Fibroblast of pulmonary artery (primary cell): ENCODE results near the gene CDH23.

Experiments
- DNase-seq: peaks from one replicate; pipeline ENCODE4 v3.0.0-alpha.2; 2010; ENCODE audit warnings: low read depth
- H3K4me3 ChIP-seq: replicated peaks from 2 replicates; pipeline ENCODE4 v1.5.1; 2011; ENCODE audit warnings: low read depth, mild to moderate bottlenecking, control low read depth, low read length, moderate library complexity
- TF ChIP-seq, protein P1 (sequence below): IDR thresholded peaks from 2 replicates; pipeline ENCODE4 v1.5.1; 2011; ENCODE audit warnings: mild to moderate bottlenecking, control low read depth, low read length, inconsistent platforms; ENCODE audit errors: missing control alignments

CDH23 gene

DNA sequence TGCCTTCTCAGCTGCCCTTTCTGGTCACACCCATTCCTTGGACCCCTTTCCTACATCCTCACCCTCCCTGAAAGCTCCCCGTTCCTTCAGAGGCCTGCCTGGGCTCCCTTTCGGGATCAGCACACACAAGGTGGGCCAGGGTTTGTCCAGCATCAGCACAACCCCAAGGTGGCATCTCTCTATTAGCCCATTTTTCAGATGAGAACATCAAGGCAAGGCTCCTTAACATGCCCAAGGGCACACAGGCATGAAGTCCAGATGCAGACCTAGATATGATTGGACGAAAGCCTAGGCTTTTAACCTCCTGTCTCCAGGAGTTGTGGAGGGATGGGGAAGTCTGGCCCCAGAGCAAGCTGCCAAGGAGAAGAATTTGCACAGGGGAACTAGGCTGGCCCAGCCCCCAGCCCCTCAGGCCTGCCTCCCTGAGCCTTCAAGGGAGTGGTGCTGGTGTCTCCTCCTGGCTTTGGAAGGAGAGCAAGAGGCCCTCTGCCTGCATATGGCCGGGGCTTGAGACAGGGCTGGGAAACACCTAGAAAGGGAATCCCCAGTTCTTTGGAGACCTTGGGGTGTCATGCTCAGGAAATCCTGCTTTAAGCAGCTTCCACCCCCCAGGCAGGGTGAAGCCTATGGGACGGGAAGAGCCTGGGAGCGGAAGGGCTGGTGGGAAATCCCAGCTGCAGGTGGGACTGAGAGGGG is 385.6 kb downstream of the CDH23 start:
- no peak overlapping the region for H3K4me3 ChIP-seq
- DNase-seq, result no peak
- TF ChIP-seq, protein P1, sequence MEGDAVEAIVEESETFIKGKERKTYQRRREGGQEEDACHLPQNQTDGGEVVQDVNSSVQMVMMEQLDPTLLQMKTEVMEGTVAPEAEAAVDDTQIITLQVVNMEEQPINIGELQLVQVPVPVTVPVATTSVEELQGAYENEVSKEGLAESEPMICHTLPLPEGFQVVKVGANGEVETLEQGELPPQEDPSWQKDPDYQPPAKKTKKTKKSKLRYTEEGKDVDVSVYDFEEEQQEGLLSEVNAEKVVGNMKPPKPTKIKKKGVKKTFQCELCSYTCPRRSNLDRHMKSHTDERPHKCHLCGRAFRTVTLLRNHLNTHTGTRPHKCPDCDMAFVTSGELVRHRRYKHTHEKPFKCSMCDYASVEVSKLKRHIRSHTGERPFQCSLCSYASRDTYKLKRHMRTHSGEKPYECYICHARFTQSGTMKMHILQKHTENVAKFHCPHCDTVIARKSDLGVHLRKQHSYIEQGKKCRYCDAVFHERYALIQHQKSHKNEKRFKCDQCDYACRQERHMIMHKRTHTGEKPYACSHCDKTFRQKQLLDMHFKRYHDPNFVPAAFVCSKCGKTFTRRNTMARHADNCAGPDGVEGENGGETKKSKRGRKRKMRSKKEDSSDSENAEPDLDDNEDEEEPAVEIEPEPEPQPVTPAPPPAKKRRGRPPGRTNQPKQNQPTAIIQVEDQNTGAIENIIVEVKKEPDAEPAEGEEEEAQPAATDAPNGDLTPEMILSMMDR, result no peak

DNA sequence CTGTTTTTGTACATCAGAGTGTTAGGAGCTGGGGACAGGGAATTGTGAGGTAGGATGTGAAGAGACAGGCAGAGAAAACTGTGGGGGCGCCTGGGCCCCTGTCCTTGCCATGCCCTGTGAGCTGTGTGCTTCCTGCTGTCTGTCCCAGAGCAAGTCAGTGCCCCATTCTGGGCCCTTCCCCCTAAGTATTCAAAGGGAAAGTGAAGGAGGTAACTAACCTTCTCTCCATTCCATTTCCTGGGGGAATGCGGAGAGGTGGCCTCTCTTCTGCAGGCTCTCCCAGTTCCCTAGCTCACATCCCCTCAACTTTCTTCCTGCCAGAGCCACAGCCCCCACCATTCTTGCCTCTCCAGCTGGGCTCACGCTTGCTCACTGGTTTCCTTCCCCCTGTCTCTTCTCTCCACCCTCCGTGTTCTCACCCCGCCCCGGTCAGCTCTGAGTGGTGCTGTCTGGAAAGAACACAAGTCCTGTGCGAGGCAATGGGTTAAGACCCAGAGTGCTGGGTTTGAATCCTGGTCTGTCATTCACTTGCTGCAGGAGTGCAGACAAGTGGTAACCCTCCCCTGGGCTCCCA is 386.3 kb downstream of the CDH23 start:
- TF ChIP-seq, protein P1, result no peak
- no peak for DNase-seq
- H3K4me3 ChIP-seq, result no peak overlapping the region

DNA sequence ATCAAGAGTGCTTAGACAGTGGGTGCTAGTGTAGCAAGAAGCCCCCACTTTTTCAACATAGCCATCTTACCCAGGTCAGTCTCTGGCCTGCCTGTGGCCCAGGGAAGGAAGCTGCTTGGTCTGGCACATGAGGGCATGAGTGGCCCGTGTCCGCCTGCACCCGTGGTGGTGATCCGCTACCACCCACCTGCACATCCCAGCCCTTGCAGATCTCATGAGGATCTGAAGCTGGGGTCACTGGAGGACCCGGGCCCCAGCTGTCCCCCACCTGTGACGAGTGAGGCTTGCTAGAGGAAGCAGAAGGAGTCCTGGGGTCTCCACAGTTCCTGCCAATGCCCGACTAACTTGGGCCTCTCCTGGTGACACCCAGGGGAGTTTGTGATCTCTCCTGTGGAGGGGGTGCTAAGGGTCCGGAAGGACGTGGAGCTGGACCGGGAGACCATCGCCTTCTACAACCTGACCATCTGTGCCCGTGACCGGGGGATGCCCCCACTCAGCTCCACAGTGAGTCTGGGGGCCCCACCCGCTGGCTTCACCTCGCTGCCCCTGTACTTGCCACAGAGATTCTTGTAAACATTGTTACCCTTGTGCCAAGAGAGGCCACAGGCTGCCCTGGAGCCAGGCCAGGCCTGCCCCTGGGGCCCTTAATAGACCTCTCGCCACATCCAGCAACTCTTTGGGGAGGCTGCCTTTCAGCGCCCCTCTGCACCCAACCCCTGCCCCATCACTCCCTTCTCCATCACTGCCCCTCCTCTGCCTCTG is 387.4 kb downstream of the CDH23 start:
- H3K4me3 ChIP-seq, result no peak overlapping the region
- DNase-seq, result no peak
- TF ChIP-seq, protein P1, result no peak

DNA sequence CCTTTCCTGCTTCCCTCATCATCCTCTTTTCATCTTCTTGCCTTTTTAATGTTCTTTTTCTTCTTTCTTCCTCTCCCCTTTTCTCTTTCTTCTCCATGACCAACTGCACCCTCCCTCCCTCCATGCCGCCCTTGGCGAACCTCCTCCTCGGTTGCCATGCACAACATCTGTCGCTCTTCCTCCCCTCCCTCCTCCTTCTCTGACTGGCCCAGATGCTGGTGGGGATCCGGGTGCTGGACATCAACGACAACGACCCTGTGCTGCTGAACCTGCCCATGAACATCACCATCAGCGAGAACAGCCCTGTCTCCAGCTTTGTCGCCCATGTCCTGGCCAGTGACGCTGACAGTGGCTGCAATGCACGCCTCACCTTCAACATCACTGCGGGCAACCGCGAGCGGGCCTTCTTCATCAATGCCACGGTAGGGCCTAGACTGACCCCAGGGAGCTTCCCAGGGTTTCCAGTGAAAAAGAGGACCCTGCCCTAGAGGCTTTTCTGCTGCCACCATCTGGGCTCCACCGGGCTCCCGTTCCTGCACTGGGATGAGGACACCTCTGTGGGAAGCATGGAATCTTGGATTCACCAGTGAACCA is 388.1 kb downstream of the CDH23 start:
- H3K4me3 ChIP-seq, result no peak overlapping the region
- TF ChIP-seq, protein P1, result no peak
- DNase-seq, result no peak

DNA sequence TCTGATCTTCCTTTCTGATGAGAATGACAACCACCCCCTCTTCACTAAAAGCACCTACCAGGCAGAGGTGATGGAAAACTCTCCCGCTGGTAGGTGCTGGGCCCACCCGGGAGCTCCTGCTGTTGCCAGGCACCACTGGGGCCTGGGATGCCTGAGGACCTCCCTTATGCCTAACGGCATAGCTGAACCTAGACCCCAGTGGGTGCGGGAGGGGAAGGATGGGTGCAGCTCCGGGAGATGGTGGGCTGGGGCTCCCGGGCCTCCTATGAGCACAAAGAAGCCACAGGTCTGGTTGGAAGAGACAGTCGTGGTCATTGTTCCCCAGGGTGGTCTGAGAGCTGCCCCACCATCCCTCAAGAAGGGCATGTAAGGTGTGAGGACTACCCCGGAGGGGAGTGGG is 392.2 kb downstream of the CDH23 start:
- TF ChIP-seq, protein P1, result no peak
- no peak for DNase-seq
- H3K4me3 ChIP-seq, result no peak overlapping the region

DNA sequence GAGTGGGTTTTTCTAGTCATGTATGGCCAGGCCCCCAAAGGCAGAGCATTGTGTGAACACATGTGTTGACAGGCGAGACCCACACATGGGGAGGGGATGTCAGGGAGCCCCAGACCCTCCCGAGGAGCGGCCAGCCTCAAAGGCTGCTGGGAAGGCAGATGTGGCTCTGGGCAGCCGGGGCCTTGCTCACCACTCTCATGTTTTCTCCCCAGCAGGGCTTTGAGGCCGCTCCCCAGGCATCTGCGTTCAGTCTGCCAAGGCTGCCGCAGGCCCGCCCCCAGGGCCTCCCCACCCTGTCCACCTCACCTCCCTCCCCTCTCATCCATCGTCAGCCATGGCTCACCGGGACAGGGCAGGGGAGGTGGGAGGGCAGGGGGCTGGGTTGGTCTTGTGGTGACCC is 393.2 kb downstream of the CDH23 start:
- TF ChIP-seq, protein P1, result no peak
- DNase-seq, result no peak
- no peak overlapping the region for H3K4me3 ChIP-seq
